Loucy (cell line): ENCODE results near the gene CHRNA9.

ENCODE experiments used
- H2AFZ ChIP-seq: fragments of 200-600 bp; sonication (generic); 2 replicates; pipeline ENCODE4 v1.6.0; 2016; ENCODE audit warnings: antibody characterized with exemption, mild to moderate bottlenecking, low read length, moderate library complexity
- H3F3A ChIP-seq: fragments of 200-600 bp; 2 replicates; pipeline ENCODE4 v1.6.0; 2016; ENCODE audit warnings: antibody characterized with exemption, low read depth, mild to moderate bottlenecking
- H3K27me3 ChIP-seq: fragments of 200-600 bp; sonication (generic); 2 replicates; pipeline ENCODE4 v1.6.1; 2014; ENCODE audit warnings: low read length, mild to moderate bottlenecking; ENCODE audit not compliant: insufficient read depth, poor library complexity, severe bottlenecking
- H3K36me3 ChIP-seq: fragments of 200-600 bp; sonication (generic); 2 replicates; pipeline ENCODE4 v1.6.1; 2016; ENCODE audit warnings: low read length; ENCODE audit not compliant: insufficient read depth
- H3K4me1 ChIP-seq: fragments of 200-600 bp; sonication (generic); 2 replicates; pipeline ENCODE4 v1.5.1; 2014; ENCODE audit warnings: low read length, mild to moderate bottlenecking; ENCODE audit not compliant: insufficient read depth, poor library complexity, severe bottlenecking
- H3K4me2 ChIP-seq: fragments of 200-600 bp; sonication (generic); 2 replicates; pipeline ENCODE4 v1.6.0; 2014; ENCODE audit warnings: antibody characterized with exemption, low read length, low read depth, mild to moderate bottlenecking; ENCODE audit not compliant: poor library complexity, severe bottlenecking
- H3K4me3 ChIP-seq: fragments of 200-600 bp; sonication (generic); 2 replicates; pipeline ENCODE4 v1.5.1; 2014; ENCODE audit warnings: low read length, mild to moderate bottlenecking, mixed read lengths; ENCODE audit not compliant: poor library complexity, severe bottlenecking
- H3K79me2 ChIP-seq: fragments of 200-600 bp; sonication (generic); 2 replicates; pipeline ENCODE4 v1.6.1; 2014; ENCODE audit warnings: low read length; ENCODE audit not compliant: insufficient read depth
- H3K9ac ChIP-seq: fragments of 200-600 bp; sonication (generic); 2 replicates; pipeline ENCODE4 v1.6.0; 2014; ENCODE audit warnings: mild to moderate bottlenecking, low read depth, low read length, moderate library complexity; ENCODE audit not compliant: poor library complexity, severe bottlenecking
- H3K9me2 ChIP-seq: fragments of 200-600 bp; sonication (generic); replicated peaks from 2 replicates; pipeline ENCODE4 v1.6.1; 2016; ENCODE audit warnings: low read depth, low read length, mixed read lengths
- H3K9me3 ChIP-seq: fragments of 200-600 bp; sonication (generic); 2 replicates; pipeline ENCODE4 v1.6.1; 2014; ENCODE audit warnings: mild to moderate bottlenecking, antibody characterized with exemption, low read length, low read depth; ENCODE audit not compliant: insufficient read depth
- H4K20me1 ChIP-seq: fragments of 200-600 bp; sonication (generic); 2 replicates; pipeline ENCODE4 v1.6.0; 2014; ENCODE audit warnings: antibody characterized with exemption, low read length, mild to moderate bottlenecking; ENCODE audit not compliant: insufficient read depth, poor library complexity, severe bottlenecking
- CTCF ChIP-seq: fragments of 200-600 bp; sonication (generic); conservative IDR thresholded peaks from 2 replicates; pipeline ENCODE4 v1.5.1; 2014; ENCODE audit warnings: mild to moderate bottlenecking, antibody characterized with exemption, low read length
- EZH2phosphoT487 ChIP-seq: fragments of 200-600 bp; IDR thresholded peaks from 2 replicates; pipeline ENCODE4 v1.6.1; 2018; ENCODE audit warnings: antibody characterized with exemption, mild to moderate bottlenecking, moderate library complexity, borderline replicate concordance

Gene CHRNA9

DNA sequence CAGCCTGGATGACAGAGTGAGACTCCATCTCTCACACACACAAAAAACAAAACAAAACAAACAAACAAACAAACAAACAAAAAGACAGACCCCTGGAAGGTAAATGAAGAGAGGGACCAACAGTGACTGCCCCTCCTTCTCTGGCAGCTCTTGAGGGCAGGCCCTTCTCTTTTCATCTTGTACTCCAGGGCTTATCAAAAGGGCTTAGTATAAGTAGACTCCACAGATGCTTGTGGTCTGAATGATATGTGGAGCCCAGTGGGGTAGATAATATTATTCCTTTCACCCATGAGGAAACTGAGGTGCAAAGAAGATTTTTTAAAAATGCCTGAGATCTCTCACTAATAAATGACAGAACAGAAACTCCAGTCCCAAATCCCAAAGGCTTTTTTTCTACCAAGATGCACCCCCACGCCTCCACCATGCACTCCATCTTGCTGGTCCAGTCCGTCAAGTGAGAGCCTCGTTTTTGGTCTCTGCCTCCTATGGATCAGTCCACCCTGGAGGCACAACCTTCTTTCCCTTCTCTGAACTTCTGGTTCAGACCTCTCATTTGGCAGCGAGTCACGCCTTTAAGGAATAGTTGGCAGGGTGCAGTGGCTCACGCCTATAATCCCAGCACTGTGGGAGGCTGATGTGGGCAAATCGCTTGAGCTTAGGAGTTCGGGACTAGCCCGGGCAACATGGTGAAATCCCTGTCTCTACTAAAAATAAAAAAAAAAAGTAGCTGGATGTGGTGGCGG lies 17.0 kb upstream of the CHRNA9 start:
- Histone ChIP-seq H3K4me1 (peaks cover 31% of the 10 kb centered on the region), H3F3A (peaks cover 2% of the 10 kb centered on the region; the same call in 1 of the 2 replicates), H2AFZ (no peak overlapping the region), H3K9me3 (no peaks in the 10 kb centered on the region), H3K9ac (no peak overlapping the region), H3K9me2 (no peaks in the 10 kb centered on the region), H3K4me2 (no peak overlapping the region), H3K27me3 (no peaks in the 10 kb centered on the region), H3K79me2 (peaks cover 13% of the 10 kb centered on the region; the same call in 1 of the 2 replicates), H3K4me3 (no peak overlapping the region), H4K20me1 (no peaks in the 10 kb centered on the region), H3K36me3 (no peaks in the 10 kb centered on the region)
- no peak for TF ChIP-seq EZH2phosphoT487
- TF ChIP-seq CTCF: no peak

DNA sequence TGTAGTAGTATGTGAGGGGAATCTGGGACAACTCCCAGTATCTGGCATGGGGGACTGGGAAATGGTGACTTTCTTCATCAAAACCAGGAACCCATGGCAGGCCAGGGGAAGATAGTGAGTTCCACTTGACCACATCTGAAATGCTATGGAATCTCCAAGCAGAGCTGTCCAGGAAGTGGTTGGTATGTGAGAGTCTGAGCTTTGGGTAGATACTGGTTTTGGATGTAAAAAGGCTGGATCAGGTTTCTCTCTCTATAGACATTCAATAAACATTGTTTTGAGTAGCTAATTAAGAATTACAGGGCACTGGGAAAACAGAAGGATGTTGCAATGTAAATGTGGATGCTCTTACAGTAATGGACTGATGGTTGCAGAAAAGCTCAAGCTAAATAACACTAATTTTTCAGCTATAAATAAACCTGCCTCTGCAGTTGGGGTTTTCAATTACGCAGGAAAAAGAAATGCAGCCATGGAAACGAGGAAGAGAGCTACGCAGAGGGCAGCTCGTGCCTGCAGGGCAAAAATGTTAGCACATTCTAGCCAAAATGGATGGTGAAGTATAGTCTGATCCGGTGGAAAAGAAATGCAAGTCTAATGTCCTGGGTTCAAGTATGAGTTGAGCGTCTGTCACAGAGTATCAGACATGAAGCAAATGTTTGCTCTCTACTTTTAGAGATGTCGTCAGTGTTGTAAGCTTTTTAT lies 13.4 kb upstream of the CHRNA9 start:
- no peak overlapping the region for H3K4me2 ChIP-seq
- peaks cover 15% of the 10 kb centered on the region for H3K4me1 ChIP-seq
- H3K9ac ChIP-seq: no peak overlapping the region

DNA sequence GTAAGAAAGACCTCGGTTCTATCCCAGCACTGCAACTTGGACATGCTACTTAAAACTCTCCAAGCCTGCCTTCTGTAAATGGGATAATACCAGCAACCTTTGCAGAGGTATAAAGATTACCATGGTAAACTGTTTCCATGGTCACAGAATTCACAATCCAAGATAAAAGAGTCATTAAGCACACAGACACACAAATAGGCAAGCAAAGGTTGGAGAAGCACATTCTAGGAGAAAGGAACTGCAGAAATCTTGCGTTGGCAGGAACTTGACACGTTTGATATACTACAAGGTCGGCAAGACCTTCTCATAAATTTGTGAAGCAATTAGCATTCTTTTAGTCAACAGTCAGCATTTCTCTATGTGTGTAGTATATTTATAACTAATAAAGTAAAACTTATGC lies 12.3 kb upstream of the CHRNA9 start:
- H3K79me2 ChIP-seq: no peaks in the 10 kb centered on the region
- H3K9me3 ChIP-seq: no peaks in the 10 kb centered on the region
- H3K9ac ChIP-seq: no peak overlapping the region
- no peaks in the 10 kb centered on the region for H3F3A ChIP-seq
- no peaks in the 10 kb centered on the region for H4K20me1 ChIP-seq
- H3K36me3 ChIP-seq: no peaks in the 10 kb centered on the region
- H3K4me2 ChIP-seq: no peak overlapping the region
- TF ChIP-seq EZH2phosphoT487: no peak
- no peak for TF ChIP-seq CTCF
- H3K4me3 ChIP-seq: no peak overlapping the region
- H3K4me1 ChIP-seq: peaks cover 15% of the 10 kb centered on the region
- no peaks in the 10 kb centered on the region for H3K27me3 ChIP-seq
- H2AFZ ChIP-seq: no peak overlapping the region
- no peaks in the 10 kb centered on the region for H3K9me2 ChIP-seq

More for the DNA sequence above, 13.4 kb upstream of the CHRNA9 start:
- TF ChIP-seq EZH2phosphoT487 (no peak), CTCF (no peak)
- Histone ChIP-seq H3K79me2 (peaks cover 3% of the 10 kb centered on the region; the same call in 1 of the 2 replicates), H3K9me2 (no peaks in the 10 kb centered on the region), H3K4me3 (no peak overlapping the region), H3K9me3 (no peaks in the 10 kb centered on the region), H4K20me1 (no peaks in the 10 kb centered on the region), H2AFZ (no peak overlapping the region), H3F3A (no peaks in the 10 kb centered on the region), H3K36me3 (no peaks in the 10 kb centered on the region), H3K27me3 (no peaks in the 10 kb centered on the region)
